H1 (cell line): ENCODE data around the gene RPS18. TPM values are rescaled to one million over a fixed set of nuclear protein-coding genes. Genes with fewer than 3 reads are reported as not detected.

ENCODE experiments used
- POLR2AphosphoS5 ChIP-seq: IDR thresholded peaks from 2 replicates; pipeline ENCODE4 v1.6.1; 2011; ENCODE audit warnings: low read depth, low read length
- polyA plus RNA-seq, 7 experiments: library from polyadenylated mRNA; depleted of rRNA in 3 of 7; stranded (reverse) in 5 of 7; unstranded in 2 of 7; fragments of >200 nt in 5 of 7; fragments of 200-250 nt in 2 of 7; gene quantifications; 1 replicate in 5 of 7; 2 replicates in 1 of 7; 4 replicates in 1 of 7; pipeline versions ENCODE4 v1.2.1 to v1.2.3, GENCODE V29; 2011 to 2013; ENCODE audit warnings: missing spikeins in 2 of 7, mixed read lengths in 2 of 7
- total RNA-seq: library from RNA; stranded (reverse); fragmentation: NEBNext Ultra II Directional; extraction: Animal tissue kit (Norgen Biotek cat#: 25700); gene quantifications from 2 replicates; pipeline ENCODE4 v1.2.1, GENCODE V29; 2021

RPS18 gene
- total and polyA plus RNA-seq, 2 of the 8 experiments (the other 6 are each of a cell fraction or from before 2014, with no cell fraction given), result 2,796 to 7,099 TPM

GRCh38 chr6:33295621-33296369, 23.9 kb downstream of the RPS18 start (continued):
- TF ChIP-seq POLR2AphosphoS5, result no peak
